DND-41 (cell line): Measurements from ENCODE around the gene SIN3B.

Experiments
- ATAC-seq: fragments of 200-7000 bp; cut with Tn5 transposase; 3 replicates; pipeline ENCODE4 v1.9.1; 2021; ENCODE audit warnings: low read depth; ENCODE audit not compliant: insufficient read depth
- DNase-seq: peaks from one replicate; pipeline ENCODE4 v3.0.0-alpha.2; 2020
- H2AFZ ChIP-seq: 2 replicates; pipeline ENCODE4 v1.6.0; 2012; ENCODE audit warnings: low read depth, low read length
- H3K27ac ChIP-seq: 2 replicates; pipeline ENCODE4 v1.5.1; 2012; ENCODE audit warnings: low read length, inconsistent platforms
- H3K27me3 ChIP-seq: fragments of 200-600 bp; sonication (generic); 2 replicates; pipeline ENCODE4 v1.6.0; 2012; ENCODE audit warnings: low read length, mild to moderate bottlenecking, inconsistent platforms; ENCODE audit not compliant: insufficient read depth, poor library complexity
- H3K36me3 ChIP-seq: 2 replicates; pipeline ENCODE4 v1.5.1; 2012; ENCODE audit warnings: low read length, inconsistent platforms; ENCODE audit not compliant: insufficient read depth
- H3K4me1 ChIP-seq: 2 replicates; pipeline ENCODE4 v1.5.1; 2012; ENCODE audit warnings: mild to moderate bottlenecking, low read length; ENCODE audit not compliant: insufficient read depth
- H3K4me2 ChIP-seq: 2 replicates; pipeline ENCODE4 v1.6.0; 2012; ENCODE audit warnings: mild to moderate bottlenecking, moderate library complexity, low read length, inconsistent platforms; ENCODE audit not compliant: insufficient read depth
- H3K4me3 ChIP-seq, 2 experiments: fragments of 200-600 bp in 1 of 2; shearing (Covaris generic) in 1 of 2; 2 replicates each; pipeline ENCODE4 v1.5.1; 2012 to 2016; ENCODE audit warnings: inconsistent platforms in 2 of 2, low read length in 2 of 2, mild to moderate bottlenecking in 2 of 2, low read depth in 1 of 2, moderate library complexity in 1 of 2
- H3K79me2 ChIP-seq: 2 replicates; pipeline ENCODE4 v1.6.0; 2012; ENCODE audit warnings: low read length, inconsistent platforms; ENCODE audit not compliant: insufficient read depth
- H3K9ac ChIP-seq: 2 replicates; pipeline ENCODE4 v1.6.0; 2012; ENCODE audit warnings: low read depth, mild to moderate bottlenecking, inconsistent platforms, low read length, moderate library complexity
- H3K9me3 ChIP-seq: 2 replicates; pipeline ENCODE4 v1.5.1; 2012; ENCODE audit warnings: low read length, moderate library complexity, mild to moderate bottlenecking, inconsistent platforms; ENCODE audit not compliant: insufficient read depth, severe bottlenecking
- H4K20me1 ChIP-seq: 2 replicates; pipeline ENCODE4 v1.6.0; 2012; ENCODE audit warnings: low read length; ENCODE audit not compliant: insufficient read depth
- EZH2 ChIP-seq: IDR thresholded peaks from 3 replicates; pipeline ENCODE4 v1.6.1; 2012; ENCODE audit warnings: borderline replicate concordance, low read depth, mild to moderate bottlenecking, moderate library complexity, low read length, inconsistent platforms; ENCODE audit not compliant: severe bottlenecking
- TF ChIP-seq, protein P1 (sequence below): IDR thresholded peaks from 2 replicates; pipeline ENCODE4 v1.5.1; 2012; ENCODE audit warnings: borderline replicate concordance, low read length, moderate library complexity, mild to moderate bottlenecking; ENCODE audit not compliant: poor library complexity, severe bottlenecking; ENCODE audit errors: extremely low read depth

SIN3B gene

DNA sequence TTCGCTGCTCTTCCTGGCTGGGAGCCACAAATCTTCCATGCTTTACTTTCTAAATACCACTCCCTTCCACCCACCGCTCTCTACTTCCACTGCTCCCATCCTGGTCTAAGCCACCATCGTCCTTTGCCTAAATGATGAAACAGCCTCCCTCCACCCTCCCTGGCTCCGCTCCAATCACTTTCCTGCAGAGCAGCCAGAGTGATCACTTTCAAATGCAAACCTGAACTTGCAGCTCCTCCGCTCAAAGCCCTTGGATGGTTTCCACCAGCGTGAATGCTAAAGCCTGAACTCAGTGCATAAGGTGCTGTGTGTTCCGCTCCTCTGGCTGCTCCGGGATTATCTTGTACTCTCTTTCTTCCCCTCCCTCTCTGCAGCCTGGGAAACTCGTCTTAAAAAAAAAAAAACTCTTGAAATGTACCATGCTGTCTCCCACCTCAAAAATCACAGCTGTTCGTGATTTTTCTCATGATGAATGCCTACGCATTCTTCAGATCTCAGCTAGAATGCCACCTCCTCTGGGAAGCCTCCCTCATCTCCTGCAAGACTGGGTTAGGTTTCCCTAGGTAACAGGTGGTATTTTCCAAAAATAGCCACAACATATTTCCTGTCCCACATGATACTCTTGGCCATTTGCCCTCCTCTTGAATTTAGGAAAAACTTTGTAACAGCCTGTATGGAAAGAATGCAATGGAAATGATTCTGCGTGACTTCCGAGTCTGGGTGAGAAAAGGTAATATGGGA, 3.7 kb upstream of the SIN3B start:
- Histone ChIP-seq H3K79me2 (peaks cover 14% of the 10 kb centered on the region), H2AFZ (no peak overlapping the region), H3K4me1 (peaks cover 15% of the 10 kb centered on the region), H3K36me3 (no peaks in the 10 kb centered on the region; the same call in 1 of the 2 replicates), H3K4me3 (no peak overlapping the region), H3K27ac (no peak overlapping the region), H4K20me1 (no peaks in the 10 kb centered on the region; the same call in 1 of the 2 replicates), H3K9me3 (no peaks in the 10 kb centered on the region), H3K4me2 (no peak overlapping the region), H3K27me3 (no peaks in the 10 kb centered on the region), H3K9ac (no peak overlapping the region)
- no peak for DNase-seq
- ATAC-seq, result no peak
- TF ChIP-seq, protein P1, sequence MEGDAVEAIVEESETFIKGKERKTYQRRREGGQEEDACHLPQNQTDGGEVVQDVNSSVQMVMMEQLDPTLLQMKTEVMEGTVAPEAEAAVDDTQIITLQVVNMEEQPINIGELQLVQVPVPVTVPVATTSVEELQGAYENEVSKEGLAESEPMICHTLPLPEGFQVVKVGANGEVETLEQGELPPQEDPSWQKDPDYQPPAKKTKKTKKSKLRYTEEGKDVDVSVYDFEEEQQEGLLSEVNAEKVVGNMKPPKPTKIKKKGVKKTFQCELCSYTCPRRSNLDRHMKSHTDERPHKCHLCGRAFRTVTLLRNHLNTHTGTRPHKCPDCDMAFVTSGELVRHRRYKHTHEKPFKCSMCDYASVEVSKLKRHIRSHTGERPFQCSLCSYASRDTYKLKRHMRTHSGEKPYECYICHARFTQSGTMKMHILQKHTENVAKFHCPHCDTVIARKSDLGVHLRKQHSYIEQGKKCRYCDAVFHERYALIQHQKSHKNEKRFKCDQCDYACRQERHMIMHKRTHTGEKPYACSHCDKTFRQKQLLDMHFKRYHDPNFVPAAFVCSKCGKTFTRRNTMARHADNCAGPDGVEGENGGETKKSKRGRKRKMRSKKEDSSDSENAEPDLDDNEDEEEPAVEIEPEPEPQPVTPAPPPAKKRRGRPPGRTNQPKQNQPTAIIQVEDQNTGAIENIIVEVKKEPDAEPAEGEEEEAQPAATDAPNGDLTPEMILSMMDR, result no peak
- TF ChIP-seq EZH2, result no peak

DNA sequence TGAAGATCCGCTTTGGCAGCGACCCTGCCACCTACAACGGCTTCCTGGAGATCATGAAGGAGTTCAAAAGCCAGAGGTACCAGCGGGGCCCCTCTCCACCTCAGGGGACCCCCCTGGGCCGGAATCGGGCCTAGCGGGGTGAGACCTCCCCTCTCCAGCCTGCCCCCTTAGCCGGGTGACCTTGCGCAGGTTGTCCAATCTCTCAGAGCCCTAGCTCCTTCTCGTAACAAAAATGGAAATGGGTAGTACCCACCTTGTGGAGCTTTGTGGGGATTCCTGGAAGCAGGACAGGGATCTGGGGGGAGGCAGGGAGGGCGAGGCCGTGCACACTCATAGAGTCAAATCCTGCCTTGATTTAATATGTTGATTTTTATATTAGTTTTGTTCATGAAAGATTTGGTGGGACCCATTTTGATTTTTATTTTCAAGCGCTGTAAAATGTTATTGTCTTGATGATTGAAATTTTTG, 658 bp downstream of the SIN3B start:
- peak overlapping the region; percentile 63 for H2AFZ ChIP-seq
- peak; percentile 15; the same call in 1 of the 3 replicates for ATAC-seq

DNA sequence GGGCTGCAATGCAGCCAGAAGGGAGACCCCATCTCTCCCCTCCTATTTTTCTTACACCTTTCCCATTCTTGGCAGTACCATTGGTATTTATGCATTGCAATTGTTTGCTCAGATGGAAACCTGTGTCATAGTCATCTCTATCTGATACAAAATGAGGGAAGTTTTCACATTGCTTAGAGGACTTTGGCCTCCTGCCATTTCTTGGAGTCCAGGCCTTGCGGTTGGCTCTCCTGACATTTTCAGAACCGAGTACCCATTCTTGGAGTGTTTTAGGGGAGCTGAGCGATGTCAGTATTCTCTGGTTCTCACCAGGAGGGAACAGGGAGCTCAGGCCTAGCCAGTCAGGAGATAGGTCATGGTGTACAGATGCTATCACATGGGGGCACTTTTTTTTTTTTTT, 1.5 kb downstream of the SIN3B start:
- Histone ChIP-seq H2AFZ (no peak overlapping the region), H3K4me1 (peaks cover 19% of the 10 kb centered on the region), H3K36me3 (peaks cover 38% of the 10 kb centered on the region), H3K4me3 (peak overlapping the region in 1 of 2 experiments; percentile 90; a peak in 2 of 4 replicates), H3K9me3 (no peaks in the 10 kb centered on the region), H3K9ac (peak overlapping the region; percentile 79), H3K4me2 (peak overlapping the region; percentile 97), H4K20me1 (no peaks in the 10 kb centered on the region; the same call in 1 of the 2 replicates), H3K79me2 (peaks cover 22% of the 10 kb centered on the region), H3K27me3 (no peaks in the 10 kb centered on the region), H3K27ac (peak overlapping the region; percentile 78; the same call in 1 of the 2 replicates)
- TF ChIP-seq, protein P1, result no peak
- no peak for TF ChIP-seq EZH2
- DNase-seq (no peak), ATAC-seq (no peak)

More for the DNA sequence above, 658 bp downstream of the SIN3B start:
- H3K9ac ChIP-seq, result peak overlapping the region; percentile 79
- TF ChIP-seq, protein P1, result no peak
- TF ChIP-seq EZH2, result no peak
- no peaks in the 10 kb centered on the region; the same call in 1 of the 2 replicates for H4K20me1 ChIP-seq
- H3K27ac ChIP-seq, result peak overlapping the region; percentile 78
- no peaks in the 10 kb centered on the region for H3K9me3 ChIP-seq
- no peaks in the 10 kb centered on the region for H3K27me3 ChIP-seq
- H3K4me1 ChIP-seq, result peaks cover 19% of the 10 kb centered on the region
- H3K4me3 ChIP-seq, result peak overlapping the region; percentile 90 to 99
- peak overlapping the region; percentile 97 for H3K4me2 ChIP-seq
- H3K79me2 ChIP-seq, result peaks cover 22% of the 10 kb centered on the region
- DNase-seq, result no peak
- peaks cover 35% of the 10 kb centered on the region for H3K36me3 ChIP-seq
